Activated CD4-positive, alpha-beta memory T cell treated with anti-CD3 and anti-CD28 coated beads, Interleukin-2, amount 10 ng/mL, durations not matched to agents 7 days and 5 days (primary cell): ENCODE results near the gene MILR1. TPM values are rescaled to one million over a fixed set of nuclear protein-coding genes. Genes with fewer than 3 reads are reported as not detected.
"Not testable (repeated sequence)": the region's sequence is repeated elsewhere in the genome, so short reads cannot be mapped to it uniquely, and the experiment has no call there.

Source experiments
- CTCF ChIA-PET: fragments of 350-600 bp; sonication (Branson Sonifier 250); formaldehyde crosslinking; loops from one replicate; lab custom pipeline; 2021; ENCODE audit warnings: antibody characterized with exemption, inconsistent platforms; lab: Charles Lee
- POLR2A ChIA-PET: fragments of 350-600 bp; sonication (Branson Sonifier 250); formaldehyde crosslinking; loops from one replicate; lab custom pipeline; 2021; ENCODE audit warnings: antibody characterized with exemption; lab: Charles Lee
- DNase-seq: peaks from one replicate; pipeline ENCODE4 v3.0.0-alpha.2; 2020
- H3K27ac Mint-ChIP-seq: one replicate; pipeline ENCODE4 v1.8.0; 2021; ENCODE audit warnings: mild to moderate bottlenecking, mixed read lengths
- H3K27me3 Mint-ChIP-seq: one replicate; pipeline ENCODE4 v1.8.0; 2021; ENCODE audit warnings: mixed read lengths
- H3K36me3 Mint-ChIP-seq: one replicate; pipeline ENCODE4 v1.8.0; 2021; ENCODE audit warnings: low read depth, mixed read lengths
- H3K4me1 Mint-ChIP-seq: one replicate; pipeline ENCODE4 v1.8.0; 2021; ENCODE audit warnings: mixed read lengths
- H3K4me3 Mint-ChIP-seq: one replicate; pipeline ENCODE4 v1.8.0; 2021; ENCODE audit warnings: mild to moderate bottlenecking, mixed read lengths
- H3K9me3 Mint-ChIP-seq: one replicate; pipeline ENCODE4 v1.8.0; 2021; ENCODE audit warnings: mixed read lengths
- total RNA-seq, 2 experiments: library from RNA; stranded (reverse); gene quantifications; one replicate each; pipeline ENCODE4 v1.2.3, GENCODE V29; 2021

The MILR1 gene
- total RNA-seq, 2 experiments from 2014 or later: 0.35 to 0.80 TPM

DNA sequence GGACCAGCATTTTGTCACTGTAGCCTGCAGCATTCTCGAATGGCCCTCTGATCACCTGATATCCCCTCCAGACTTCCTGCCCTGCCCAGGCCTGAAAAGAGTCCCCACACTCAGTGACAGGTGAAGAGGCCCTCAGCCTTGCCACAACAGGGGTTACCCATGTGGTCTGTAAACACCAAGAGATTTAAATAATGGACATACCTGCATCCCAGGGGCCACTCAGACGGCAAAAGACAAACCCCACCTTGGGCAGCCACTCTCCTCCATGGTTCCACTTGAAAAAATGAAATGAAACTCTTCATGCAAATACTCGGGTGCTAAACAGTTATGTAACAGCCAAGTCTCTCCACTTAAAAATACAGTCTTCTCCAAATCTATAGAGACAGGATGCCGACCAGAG lies 35.4 kb upstream of the MILR1 start:
- H3K9me3 Mint-ChIP-seq: no peaks in the 10 kb centered on the region
- H3K27ac Mint-ChIP-seq: no peak overlapping the region
- H3K36me3 Mint-ChIP-seq: no peaks in the 10 kb centered on the region
- no peak overlapping the region for H3K4me3 Mint-ChIP-seq
- ChIA-PET POLR2A (no interaction called here), CTCF (interaction anchor here (1.3 to 1.8 kb wide), 2 partner anchors 78 to 93 kb away, joined by 3 to 5 read pairs; no protein-coding TSS in a partner anchor)
- H3K4me1 Mint-ChIP-seq: no peaks in the 10 kb centered on the region
- DNase-seq: no peak
- H3K27me3 Mint-ChIP-seq: peaks cover 3% of the 10 kb centered on the region

DNA sequence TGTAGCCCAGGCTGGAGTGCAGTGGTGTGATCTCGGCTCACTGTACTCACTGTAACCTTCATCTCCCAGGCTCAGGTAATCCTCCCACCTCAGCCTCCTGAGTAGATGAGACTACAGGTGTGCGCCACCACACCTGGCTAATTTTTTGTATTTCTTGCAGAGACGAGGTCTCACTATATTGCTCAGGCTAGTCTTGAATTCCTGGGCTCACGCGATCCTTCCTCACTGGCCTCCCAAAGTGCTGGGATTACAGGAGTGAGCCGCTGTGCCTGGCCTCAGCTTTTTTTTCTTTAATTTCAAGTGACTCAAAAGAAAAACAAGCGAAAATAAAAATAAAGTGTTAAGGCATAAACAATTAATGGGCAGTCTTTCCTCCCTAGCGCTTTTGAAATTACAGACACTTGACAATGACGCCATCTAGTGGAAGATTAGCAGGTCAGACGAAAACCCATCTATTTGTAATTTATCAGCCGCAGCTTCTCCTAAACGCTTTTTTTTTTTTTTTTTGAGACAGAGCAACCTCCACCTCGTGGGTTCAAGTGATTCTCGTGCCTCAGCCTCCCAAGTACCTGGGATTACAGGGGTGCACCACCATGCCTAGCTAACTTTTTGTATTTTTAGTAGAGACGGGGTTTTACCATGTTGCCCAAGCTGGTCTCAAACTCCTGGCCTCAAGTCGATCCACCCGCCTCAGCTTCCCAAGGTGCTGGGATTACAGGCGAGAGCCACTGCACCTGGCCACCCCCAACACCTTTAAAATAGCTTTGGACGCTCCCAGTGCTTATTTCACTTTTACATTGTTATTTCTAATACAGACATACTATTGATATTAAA lies 30.2 kb upstream of the MILR1 start:
- Mint-ChIP-seq H3K4me1 (peaks cover 5% of the 10 kb centered on the region), H3K4me3 (no peak overlapping the region)
- POLR2A ChIA-PET: interaction anchor here (1.0 to 4.9 kb wide), 5 partner anchors 71 to 87 kb away, joined by 3 to 50 read pairs (median 25); partner anchors contain the start of genes CEP95, DDX5 and POLG2

DNA sequence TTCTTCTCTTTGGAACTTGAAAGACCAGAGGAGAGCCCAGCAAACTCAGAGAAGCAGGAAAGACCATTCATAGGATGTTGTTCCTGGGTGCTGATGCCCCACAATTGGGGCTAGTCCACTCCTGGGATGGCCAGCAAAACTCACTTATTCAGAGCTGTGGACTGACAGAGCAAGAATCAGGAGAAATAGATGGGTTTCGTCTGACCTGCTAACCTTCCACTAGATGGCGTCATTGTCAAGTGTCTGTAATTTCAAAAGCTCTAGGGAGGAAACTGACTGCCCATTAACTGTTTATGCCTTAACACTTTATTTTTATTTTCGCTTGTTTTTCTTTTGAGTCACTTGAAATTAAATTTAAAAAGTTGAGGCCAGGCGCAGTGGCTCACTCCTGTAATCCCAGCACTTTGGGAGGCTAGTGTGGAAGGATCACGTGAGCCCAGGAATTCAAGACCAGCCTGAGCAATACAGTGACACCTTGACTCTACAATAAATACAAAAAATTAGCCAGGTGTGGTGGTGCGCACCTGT lies 28.7 kb upstream of the MILR1 start:
- H3K9me3 Mint-ChIP-seq: no peaks in the 10 kb centered on the region
- H3K4me3 Mint-ChIP-seq: no peak overlapping the region
- POLR2A ChIA-PET: interaction anchor here (0.8 to 4.9 kb wide), 5 partner anchors 48 to 86 kb away, joined by 3 to 50 read pairs (median 25); partner anchors contain the start of genes CEP95, DDX5 and POLG2

More for the DNA sequence above, 30.2 kb upstream of the MILR1 start:
- Mint-ChIP-seq H3K27me3 (peaks cover 2% of the 10 kb centered on the region), H3K27ac (no peak overlapping the region), H3K36me3 (no peaks in the 10 kb centered on the region), H3K9me3 (no peaks in the 10 kb centered on the region)
- CTCF ChIA-PET: interaction anchor here (0.6 to 11.0 kb wide), 45 partner anchors 9 to 318 kb away, joined by 3 to 341 read pairs (median 6); partner anchors contain the start of genes CEP95, DDX5, MILR1 and POLG2
- no peak for DNase-seq

DNA sequence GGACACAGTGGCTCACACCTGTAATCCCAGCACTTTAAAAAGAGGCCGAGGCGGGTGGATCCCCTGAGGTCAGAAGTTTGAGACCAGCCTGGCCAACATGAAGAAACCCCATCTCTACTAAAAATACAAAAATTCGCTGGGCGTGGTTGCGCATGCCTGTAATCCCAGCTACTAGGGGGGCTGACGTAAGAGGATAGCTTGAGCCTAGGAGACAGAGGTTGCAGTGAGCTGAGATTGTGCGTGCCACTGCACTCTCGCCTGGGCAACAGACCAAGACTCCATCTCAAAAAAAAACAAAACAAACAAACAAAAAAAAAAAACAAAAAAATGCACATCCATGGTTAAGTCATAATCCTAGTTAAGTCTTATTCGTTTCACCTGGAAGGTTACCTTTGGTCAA lies 26.8 kb upstream of the MILR1 start:
- ChIA-PET POLR2A (interaction anchor here (0.9 to 4.9 kb wide), 5 partner anchors 34 to 84 kb away, joined by 3 to 50 read pairs (median 4); partner anchors contain the start of genes CEP95, DDX5 and POLG2), CTCF (interaction anchor here (0.6 to 11.0 kb wide), 13 partner anchors 34 to 1255 kb away, joined by 3 to 341 read pairs (median 7); partner anchors contain the start of genes CEP95, DDX5 and POLG2)
- DNase-seq: not testable (repeated sequence)

More for the DNA sequence above, 28.7 kb upstream of the MILR1 start:
- no peaks in the 10 kb centered on the region for H3K36me3 Mint-ChIP-seq
- CTCF ChIA-PET: interaction anchor here (0.7 to 11.0 kb wide), 47 partner anchors 9 to 554 kb away, joined by 3 to 341 read pairs (median 5); partner anchors contain the start of genes CEP95, DDX5, MILR1 and POLG2
- peak; percentile 34 for DNase-seq
- peaks cover 5% of the 10 kb centered on the region for H3K4me1 Mint-ChIP-seq
- no peak overlapping the region for H3K27ac Mint-ChIP-seq
- peaks cover 3% of the 10 kb centered on the region for H3K27me3 Mint-ChIP-seq

DNA sequence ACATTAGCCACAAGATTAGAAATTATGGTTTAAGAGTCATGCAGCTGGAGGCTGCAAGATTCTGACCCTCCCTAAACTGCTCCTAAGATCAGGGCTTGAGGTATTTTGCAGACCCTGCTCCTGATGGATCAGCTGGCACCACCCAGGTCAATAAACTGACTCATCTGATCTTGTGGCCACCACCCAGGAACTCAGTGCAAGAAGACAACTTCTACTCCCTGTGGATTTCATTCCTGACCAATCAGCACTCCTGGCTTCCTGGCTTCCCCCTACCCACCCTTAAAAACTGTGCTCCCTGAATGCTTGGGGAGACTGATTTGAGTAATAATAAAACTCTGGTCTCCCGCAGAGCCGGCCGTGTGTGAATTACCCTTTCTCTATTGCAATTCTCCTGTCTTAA lies 25.0 kb upstream of the MILR1 start:
- ChIA-PET POLR2A (interaction anchor here (1.0 kb wide), 2 partner anchors 73 to 313 kb away, joined by 3 to 4 read pairs; partner anchors contain the start of gene POLG2), CTCF (interaction anchor here (11.0 kb wide), 1 partner anchor 67 kb away, joined by 341 read pairs; no protein-coding TSS in a partner anchor)
- H3K27ac Mint-ChIP-seq: no peak overlapping the region
- H3K9me3 Mint-ChIP-seq: no peaks in the 10 kb centered on the region
- DNase-seq: no peak
- peaks cover 17% of the 10 kb centered on the region for H3K27me3 Mint-ChIP-seq
- H3K36me3 Mint-ChIP-seq: no peaks in the 10 kb centered on the region
- H3K4me3 Mint-ChIP-seq: no peak overlapping the region
- peaks cover 3% of the 10 kb centered on the region for H3K4me1 Mint-ChIP-seq

More for the DNA sequence above, 26.8 kb upstream of the MILR1 start:
- H3K4me1 Mint-ChIP-seq, H3K4me3 Mint-ChIP-seq, H3K27ac Mint-ChIP-seq, H3K36me3 Mint-ChIP-seq, H3K9me3 Mint-ChIP-seq: not testable (repeated sequence)
- H3K27me3 Mint-ChIP-seq: peaks cover 16% of the 10 kb centered on the region

DNA sequence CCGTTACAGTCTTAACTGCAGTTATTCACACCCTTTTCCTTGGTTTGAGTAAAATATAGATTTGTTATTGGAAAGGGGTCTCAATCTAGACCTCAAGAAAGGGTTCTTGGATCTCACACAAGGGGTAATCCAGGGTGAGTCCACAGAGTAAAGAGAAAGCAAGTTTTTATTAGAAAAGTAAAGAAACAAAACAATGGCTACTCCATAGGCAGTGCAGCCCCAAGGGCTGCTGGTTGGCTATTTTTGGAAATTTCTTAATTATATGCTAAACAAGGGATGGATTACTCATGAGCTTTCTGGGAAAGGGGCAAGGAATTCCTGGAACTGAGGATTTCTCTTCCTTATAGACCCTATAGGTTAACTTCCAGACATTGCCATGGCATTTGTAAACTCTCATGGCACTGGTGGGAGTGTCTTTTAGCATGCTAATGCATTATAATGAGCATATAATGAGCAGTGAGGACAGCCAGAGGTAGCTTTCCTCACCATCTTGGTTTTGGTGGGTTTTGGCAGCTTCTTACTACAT lies 24.5 kb upstream of the MILR1 start:
- peaks cover 2% of the 10 kb centered on the region for H3K4me1 Mint-ChIP-seq
- no peaks in the 10 kb centered on the region for H3K36me3 Mint-ChIP-seq
- ChIA-PET CTCF (interaction anchor here (11.0 kb wide), 1 partner anchor 66 kb away, joined by 341 read pairs; no protein-coding TSS in a partner anchor), POLR2A (interaction anchor here (1.0 kb wide), 2 partner anchors 72 to 313 kb away, joined by 3 to 4 read pairs; partner anchors contain the start of gene POLG2)
- no peak overlapping the region for H3K4me3 Mint-ChIP-seq
- H3K9me3 Mint-ChIP-seq: no peaks in the 10 kb centered on the region
- no peak for DNase-seq
- peaks cover 18% of the 10 kb centered on the region for H3K27me3 Mint-ChIP-seq
- no peak overlapping the region for H3K27ac Mint-ChIP-seq

DNA sequence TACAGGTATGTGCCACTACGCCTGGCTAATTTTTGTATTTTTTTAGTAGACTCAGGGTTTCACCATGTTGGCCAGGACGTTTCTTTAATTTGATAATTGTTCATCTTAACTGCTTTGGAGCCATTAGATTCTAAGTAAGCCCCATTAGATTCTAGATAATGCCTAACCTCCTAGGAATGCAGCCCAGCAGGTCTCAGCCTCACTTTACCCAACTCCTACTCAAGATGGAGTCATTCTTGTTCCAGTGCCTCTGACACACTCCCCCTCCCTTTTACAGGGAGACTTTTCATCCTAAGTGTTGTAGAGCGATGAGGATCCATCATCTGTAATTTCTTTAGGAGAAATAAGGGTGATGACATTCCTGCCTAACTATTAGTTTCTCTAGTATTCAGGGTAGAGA lies 23.7 kb upstream of the MILR1 start:
- ChIA-PET CTCF (interaction anchor here (1.0 to 11.0 kb wide), 4 partner anchors 65 to 119 kb away, joined by 3 to 341 read pairs (median 17); partner anchors contain the start of gene POLG2), POLR2A (no interaction called here)
- Mint-ChIP-seq H3K36me3 (no peaks in the 10 kb centered on the region), H3K27me3 (peaks cover 21% of the 10 kb centered on the region), H3K27ac (no peak overlapping the region), H3K9me3 (no peaks in the 10 kb centered on the region), H3K4me1 (peaks cover 2% of the 10 kb centered on the region), H3K4me3 (no peak overlapping the region)
- DNase-seq: no peak

DNA sequence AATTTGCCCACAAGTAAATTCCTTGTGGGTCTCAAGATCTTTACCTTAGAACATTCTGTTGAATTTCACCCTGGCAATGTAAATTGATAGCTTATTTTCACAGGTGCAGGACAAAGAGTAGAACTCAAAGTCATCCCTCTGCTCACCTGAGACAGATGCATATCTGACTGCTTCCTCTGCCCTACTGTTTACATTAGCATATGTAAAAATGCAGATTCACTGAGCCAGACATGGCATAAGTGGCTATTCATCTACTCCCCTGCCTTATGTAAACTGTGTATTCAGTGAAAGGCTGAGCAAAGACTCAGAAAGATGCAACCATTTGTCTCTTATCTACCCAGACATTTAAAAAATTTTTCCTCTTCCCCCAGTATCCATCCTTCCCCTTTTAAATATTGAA lies 22.3 kb upstream of the MILR1 start:
- Mint-ChIP-seq H3K36me3 (no peaks in the 10 kb centered on the region), H3K27me3 (peaks cover 23% of the 10 kb centered on the region), H3K4me1 (no peaks in the 10 kb centered on the region), H3K27ac (no peak overlapping the region), H3K9me3 (no peaks in the 10 kb centered on the region), H3K4me3 (no peak overlapping the region)
- POLR2A ChIA-PET: no interaction called here
- CTCF ChIA-PET: interaction anchor here (0.6 to 5.0 kb wide), 4 partner anchors 7 to 120 kb away, joined by 3 to 27 read pairs (median 6); no protein-coding TSS in a partner anchor
- no peak for DNase-seq

DNA sequence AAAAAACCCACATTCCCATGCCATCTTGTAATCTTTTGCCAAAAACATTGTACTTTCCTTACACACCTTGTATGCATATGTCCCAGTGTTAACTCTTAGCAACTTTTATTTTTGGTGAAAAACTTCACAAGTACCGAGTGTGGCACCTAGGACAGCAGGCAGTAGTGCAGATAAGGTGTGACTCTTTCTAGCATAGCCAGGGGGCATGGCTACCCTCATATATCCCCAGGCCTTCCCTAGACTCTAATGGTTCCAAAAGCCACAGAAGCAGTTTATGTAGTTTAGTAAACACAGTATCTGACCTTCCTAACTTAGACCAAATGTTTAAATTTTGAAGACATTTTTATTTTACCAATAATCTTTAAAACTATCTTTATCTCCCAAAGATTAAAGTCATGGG lies 20.5 kb upstream of the MILR1 start:
- no peak for DNase-seq
- H3K9me3 Mint-ChIP-seq: no peaks in the 10 kb centered on the region
- no peaks in the 10 kb centered on the region for H3K4me1 Mint-ChIP-seq
- H3K36me3 Mint-ChIP-seq: no peaks in the 10 kb centered on the region
- no peak overlapping the region for H3K27ac Mint-ChIP-seq
- peaks cover 21% of the 10 kb centered on the region for H3K27me3 Mint-ChIP-seq
- no peak overlapping the region for H3K4me3 Mint-ChIP-seq
- CTCF ChIA-PET: interaction anchor here (1.1 to 5.0 kb wide), 3 partner anchors 8 to 62 kb away, joined by 3 to 27 read pairs (median 17); no protein-coding TSS in a partner anchor
- POLR2A ChIA-PET: interaction anchor here (0.6 kb wide), 1 partner anchor 295 kb away, joined by 3 read pairs; no protein-coding TSS in a partner anchor

DNA sequence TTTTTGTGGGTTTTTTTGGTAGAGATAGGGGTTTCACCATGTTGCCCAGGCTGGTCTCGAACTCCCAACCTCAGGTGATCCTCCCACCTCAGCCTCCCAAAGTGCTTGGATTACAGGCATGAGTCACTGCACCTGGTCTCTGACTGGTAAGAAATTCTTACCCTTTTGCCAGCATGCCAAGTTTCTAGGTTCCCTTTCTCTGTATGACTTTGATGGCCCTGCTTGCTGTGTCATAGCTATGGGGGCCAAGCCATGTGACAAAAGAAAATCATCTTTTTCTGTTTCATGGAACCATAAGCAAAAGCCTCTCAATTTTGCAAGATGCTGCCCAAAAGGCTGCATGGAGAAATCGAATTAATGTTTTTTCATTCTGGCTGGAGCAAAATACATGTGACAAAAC lies 18.9 kb upstream of the MILR1 start:
- H3K9me3 Mint-ChIP-seq, H3K27ac Mint-ChIP-seq, H3K4me3 Mint-ChIP-seq, H3K4me1 Mint-ChIP-seq, DNase-seq, H3K36me3 Mint-ChIP-seq: not testable (repeated sequence)
- CTCF ChIA-PET: interaction anchor here (1.3 to 5.0 kb wide), 4 partner anchors 10 to 109 kb away, joined by 3 to 27 read pairs (median 11); no protein-coding TSS in a partner anchor
- POLR2A ChIA-PET: interaction anchor here (1.0 kb wide), 1 partner anchor 78 kb away, joined by 4 read pairs; no protein-coding TSS in a partner anchor
- peaks cover 21% of the 10 kb centered on the region for H3K27me3 Mint-ChIP-seq

DNA sequence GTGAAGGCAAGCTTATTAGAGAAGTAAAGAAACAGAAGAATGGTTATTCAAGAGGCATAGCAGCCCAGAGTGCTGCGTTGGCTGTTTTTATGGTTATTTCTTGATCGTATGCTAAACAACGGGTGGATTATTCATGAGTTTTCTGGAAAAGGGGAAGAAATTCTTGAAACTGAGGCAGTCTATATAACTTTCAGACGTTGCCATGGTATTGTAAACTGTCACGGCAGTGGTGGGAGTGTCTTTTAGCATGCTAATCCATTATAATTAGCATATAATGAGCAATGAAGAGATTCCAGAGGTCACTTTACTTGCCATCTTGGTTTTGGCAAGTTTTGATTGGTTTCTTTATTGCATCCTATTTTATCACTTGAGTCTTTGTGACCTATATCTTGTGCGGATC lies 17.4 kb upstream of the MILR1 start:
- peaks cover 12% of the 10 kb centered on the region for H3K27me3 Mint-ChIP-seq
- H3K36me3 Mint-ChIP-seq: no peaks in the 10 kb centered on the region
- H3K4me3 Mint-ChIP-seq: no peak overlapping the region
- ChIA-PET POLR2A (no interaction called here), CTCF (interaction anchor here (1.1 kb wide), 1 partner anchor 60 kb away, joined by 3 read pairs; no protein-coding TSS in a partner anchor)
- no peak for DNase-seq
- peaks cover 2% of the 10 kb centered on the region for H3K9me3 Mint-ChIP-seq
- no peak overlapping the region for H3K27ac Mint-ChIP-seq
- no peaks in the 10 kb centered on the region for H3K4me1 Mint-ChIP-seq

DNA sequence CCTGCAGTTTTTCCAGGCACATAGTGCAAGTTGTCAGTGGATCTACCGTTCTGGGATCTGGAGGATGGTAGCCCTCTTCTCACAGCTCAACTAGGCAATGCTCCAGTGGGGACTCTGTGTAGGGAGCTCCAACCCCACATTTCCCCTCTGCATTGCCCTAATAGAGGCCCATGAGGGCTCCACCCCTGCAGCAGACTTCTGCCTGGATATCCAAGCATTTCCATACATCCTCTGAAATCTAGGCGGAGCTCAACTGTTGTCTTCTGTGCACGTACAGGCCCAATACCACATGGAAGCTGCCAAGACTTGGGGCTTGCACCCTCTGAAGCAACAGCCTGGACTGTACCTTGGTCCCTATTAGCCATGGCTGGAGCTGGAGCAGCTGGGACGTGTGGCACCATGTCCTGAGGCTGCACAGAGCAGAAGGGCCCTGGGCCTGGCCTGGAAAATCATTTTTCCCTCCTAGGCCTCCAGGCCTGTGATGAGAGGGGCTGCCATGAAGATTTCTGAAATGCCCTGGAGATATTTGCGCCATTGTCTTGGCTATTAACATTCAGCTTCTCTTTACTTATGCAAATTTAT lies 10.9 kb upstream of the MILR1 start:
- H3K27me3 Mint-ChIP-seq: no peaks in the 10 kb centered on the region
- no peak overlapping the region for H3K27ac Mint-ChIP-seq
- H3K4me1 Mint-ChIP-seq: peaks cover 20% of the 10 kb centered on the region
- DNase-seq: no peak
- peaks cover 28% of the 10 kb centered on the region for H3K36me3 Mint-ChIP-seq
- no peak overlapping the region for H3K4me3 Mint-ChIP-seq
- H3K9me3 Mint-ChIP-seq: peaks cover 34% of the 10 kb centered on the region
- CTCF ChIA-PET: interaction anchor here (0.7 kb wide), 1 partner anchor 53 kb away, joined by 3 read pairs; no protein-coding TSS in a partner anchor
- POLR2A ChIA-PET: no interaction called here
